Measurements from ENCODE around the gene TMEM116.

DNA sequence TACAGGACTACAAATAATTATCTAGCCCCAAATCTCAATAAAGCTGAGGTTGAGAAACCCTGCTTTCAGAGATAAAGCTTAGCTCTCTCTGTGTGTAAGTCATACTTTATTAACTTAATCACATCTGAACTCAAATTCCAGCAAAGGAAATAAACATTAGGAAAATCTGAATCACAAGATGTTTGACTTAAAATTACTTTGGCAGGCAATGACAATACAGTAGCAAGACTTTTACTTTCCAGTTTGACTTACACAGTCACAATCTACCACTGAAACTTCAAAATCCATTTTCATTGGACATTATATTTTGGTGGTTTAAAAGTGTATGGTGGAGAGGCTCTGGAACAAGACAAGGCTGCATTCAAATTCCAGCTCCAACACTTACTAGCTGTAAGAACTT is 11.4 kb downstream of the TMEM116 start:
- no peak for TF ChIP-seq POLR2A (IDR thresholded peaks at IDR 0.05; ENCODE audit: extremely low read depth, insufficient read length)
- TF ChIP-seq CTCF (IDR thresholded peaks at IDR 0.05; ENCODE audit: low read depth, low read length): no peak
- TF ChIP-seq, protein P1, sequence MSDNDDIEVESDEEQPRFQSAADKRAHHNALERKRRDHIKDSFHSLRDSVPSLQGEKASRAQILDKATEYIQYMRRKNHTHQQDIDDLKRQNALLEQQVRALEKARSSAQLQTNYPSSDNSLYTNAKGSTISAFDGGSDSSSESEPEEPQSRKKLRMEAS (IDR thresholded peaks at IDR 0.05; ENCODE audit: low read depth, low read length): no peak

All from NB4 (cell line).